Keratinocyte (primary cell): Measurements from ENCODE around the gene KIAA0825.

Experiments
- CTCF ChIP-seq, 3 experiments: IDR thresholded peaks in 1 of 3; conservative IDR thresholded peaks in 1 of 3; optimal IDR thresholded peaks in 1 of 3; 2 replicates in 2 of 3; 3 replicates in 1 of 3; pipeline versions ENCODE3 to v1.5.1; 2011; ENCODE audit warnings: low read length in 3 of 3, mild to moderate bottlenecking in 3 of 3, moderate library complexity in 2 of 3, control low read depth in 1 of 3, inconsistent platforms in 1 of 3; ENCODE audit not compliant: insufficient read depth in 2 of 3; ENCODE audit errors: extremely low read depth in 1 of 3
- EZH2 ChIP-seq: IDR thresholded peaks from one replicate; pipeline ENCODE4 v1.6.1; 2012; ENCODE audit warnings: inconsistent platforms, mild to moderate bottlenecking, low read length, moderate library complexity

DNA sequence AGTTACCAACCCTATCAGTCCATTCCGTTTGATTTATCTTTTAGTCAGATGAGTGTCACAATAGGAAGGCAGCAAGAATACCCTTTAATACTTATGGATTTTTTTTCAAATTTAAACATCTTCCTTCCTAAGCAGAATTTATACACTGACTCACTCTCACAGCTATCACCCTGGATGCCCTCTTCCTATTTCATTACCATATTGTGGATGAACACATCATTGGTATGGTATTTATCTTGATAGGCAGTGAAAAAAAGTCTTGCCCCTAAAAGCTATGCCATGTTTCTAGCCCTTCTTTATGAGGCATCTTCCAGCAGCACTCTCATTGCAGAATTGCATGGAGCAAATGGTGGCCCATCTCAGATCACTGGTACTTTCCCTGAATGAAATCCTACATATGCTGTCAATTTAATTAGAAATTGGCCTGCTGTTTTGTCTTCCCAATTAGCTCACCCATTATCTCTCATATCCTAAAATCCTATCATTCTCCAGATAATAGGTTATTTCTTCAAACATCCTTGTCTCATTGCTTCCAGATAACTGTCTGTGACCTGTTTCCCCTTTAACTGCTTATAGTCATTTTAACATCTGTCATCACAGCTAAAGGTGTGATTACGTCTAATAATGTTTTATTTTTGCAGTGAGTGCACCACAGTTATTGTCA lies 443.5 kb downstream of the KIAA0825 start:
- TF ChIP-seq CTCF (optimal IDR thresholded peaks at IDR 0.05 in 1 of 3, IDR thresholded peaks at IDR 0.05 in 1 of 3, conservative IDR thresholded peaks at IDR 0.05 in 1 of 3; ENCODE audit: extremely low read depth in 1 of 3, insufficient read depth in 2 of 3, low read length in 3 of 3) (no peak), EZH2 (no peak)
